Prostate gland (tissue), 2 donors: Measurements from ENCODE around the gene FAM43B. TPM values are rescaled to one million over a fixed set of nuclear protein-coding genes. Genes with fewer than 3 reads are reported as not detected.

Source experiments
- DNase-seq: peaks from one replicate; pipeline ENCODE4 v3.0.0-alpha.2; 2019; ENCODE audit warnings: low spot score
- H3K27ac ChIP-seq, 2 donors: fragments of 200-600 bp; sonication (generic); 2 replicates each; pipeline ENCODE4 v1.5.1; 2017 to 2019
- H3K27me3 ChIP-seq: fragments of 200-600 bp; sonication (generic); replicated peaks from 2 replicates; pipeline ENCODE4 v1.5.1; 2019; ENCODE audit not compliant: insufficient read depth
- H3K36me3 ChIP-seq, 2 donors: fragments of 200-600 bp; sonication (generic); 1 replicate in 1 of 2; 2 replicates in 1 of 2; pipeline versions ENCODE4 v1.5.1 to v1.8.1; 2017 to 2019
- H3K4me1 ChIP-seq: fragments of 200-600 bp; sonication (generic); replicated peaks from 2 replicates; pipeline ENCODE4 v1.5.1; 2019
- H3K4me3 ChIP-seq, 2 donors: fragments of 200-600 bp; sonication (generic); 2 replicates each; pipeline ENCODE4 v1.5.1; 2017 to 2019
- H3K9me3 ChIP-seq: fragments of 200-600 bp; sonication (generic); 2 replicates; pipeline ENCODE4 v1.5.1; 2017
- POLR2A ChIP-seq: fragments of 450-650 bp; IDR thresholded peaks from one replicate; pipeline ENCODE4 v1.6.1; 2016; ENCODE audit warnings: antibody characterized with exemption, mild to moderate bottlenecking
- POLR2AphosphoS5 ChIP-seq: sonication (generic); formaldehyde crosslinking; IDR thresholded peaks from one replicate; pipeline ENCODE4 v1.6.1; 2017; ENCODE audit warnings: antibody characterized with exemption
- WGBS: methylation state at CpG from one replicate; pipeline ENCODE4 v1.1.5; 2018; 5-methylcytosine and 5-hydroxymethylcytosine counted together
- intact Hi-C: fragments of 100-400 bp; cut with DNase I; formaldehyde crosslinking; loops from one replicate; pipeline ENCODE4 v1.14.2; 2022
- total RNA-seq, 2 donors: library from RNA; depleted of rRNA; stranded (reverse); fragments of >200 nt; gene quantifications; one replicate each; pipeline ENCODE4 v1.1.0, GENCODE V29; 2016
- TF ChIP-seq, protein P1 (sequence below), 4 experiments: fragments of 200-600 bp in 2 of 4; fragments of 450-650 bp in 2 of 4; sonication (generic) in 2 of 4; IDR thresholded peaks; 1 replicate in 3 of 4; 2 replicates in 1 of 4; pipeline ENCODE4 v1.5.1; 2016 to 2019; ENCODE audit warnings: antibody characterized with exemption in 4 of 4, mild to moderate bottlenecking in 2 of 4, moderate library complexity in 2 of 4

The FAM43B gene
- total RNA-seq, 2 donors from 2014 or later, result 0.68 to 0.85 TPM

DNA sequence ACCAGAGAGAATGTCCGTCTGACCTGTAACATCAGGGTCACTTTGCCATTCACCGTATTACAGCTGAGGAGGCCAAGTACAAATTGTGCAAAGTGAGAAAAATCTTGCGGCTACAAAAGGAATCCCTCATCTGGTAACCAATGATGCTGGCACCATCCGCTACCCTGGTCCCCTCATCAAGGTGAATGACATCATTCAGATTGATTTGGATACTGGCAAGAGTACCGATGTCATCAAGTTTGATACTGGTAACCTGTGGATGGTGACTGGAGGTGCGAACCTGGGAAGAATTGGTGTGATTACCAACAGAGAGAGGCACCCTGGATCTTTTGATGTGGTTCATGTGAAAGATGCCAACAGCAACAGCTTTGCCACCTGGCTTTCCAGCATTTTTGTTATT, 26.1 kb upstream of the FAM43B start:
- WGBS, result 84% methylated on average over 6 of the region's 6 CpGs
- no peaks in the 10 kb centered on the region for H3K4me1 ChIP-seq
- H3K4me3 ChIP-seq, result no peak overlapping the region
- TF ChIP-seq POLR2A, result no peak
- TF ChIP-seq, protein P1, sequence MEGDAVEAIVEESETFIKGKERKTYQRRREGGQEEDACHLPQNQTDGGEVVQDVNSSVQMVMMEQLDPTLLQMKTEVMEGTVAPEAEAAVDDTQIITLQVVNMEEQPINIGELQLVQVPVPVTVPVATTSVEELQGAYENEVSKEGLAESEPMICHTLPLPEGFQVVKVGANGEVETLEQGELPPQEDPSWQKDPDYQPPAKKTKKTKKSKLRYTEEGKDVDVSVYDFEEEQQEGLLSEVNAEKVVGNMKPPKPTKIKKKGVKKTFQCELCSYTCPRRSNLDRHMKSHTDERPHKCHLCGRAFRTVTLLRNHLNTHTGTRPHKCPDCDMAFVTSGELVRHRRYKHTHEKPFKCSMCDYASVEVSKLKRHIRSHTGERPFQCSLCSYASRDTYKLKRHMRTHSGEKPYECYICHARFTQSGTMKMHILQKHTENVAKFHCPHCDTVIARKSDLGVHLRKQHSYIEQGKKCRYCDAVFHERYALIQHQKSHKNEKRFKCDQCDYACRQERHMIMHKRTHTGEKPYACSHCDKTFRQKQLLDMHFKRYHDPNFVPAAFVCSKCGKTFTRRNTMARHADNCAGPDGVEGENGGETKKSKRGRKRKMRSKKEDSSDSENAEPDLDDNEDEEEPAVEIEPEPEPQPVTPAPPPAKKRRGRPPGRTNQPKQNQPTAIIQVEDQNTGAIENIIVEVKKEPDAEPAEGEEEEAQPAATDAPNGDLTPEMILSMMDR (IDR thresholded peaks at IDR 0.05), result no peak
- H3K9me3 ChIP-seq, result no peaks in the 10 kb centered on the region
- no peaks in the 10 kb centered on the region for H3K27me3 ChIP-seq
- DNase-seq, result no peak
- H3K27ac ChIP-seq, result no peak overlapping the region
- H3K36me3 ChIP-seq, result no peaks in the 10 kb centered on the region
- intact Hi-C loops, result no loop called here

DNA sequence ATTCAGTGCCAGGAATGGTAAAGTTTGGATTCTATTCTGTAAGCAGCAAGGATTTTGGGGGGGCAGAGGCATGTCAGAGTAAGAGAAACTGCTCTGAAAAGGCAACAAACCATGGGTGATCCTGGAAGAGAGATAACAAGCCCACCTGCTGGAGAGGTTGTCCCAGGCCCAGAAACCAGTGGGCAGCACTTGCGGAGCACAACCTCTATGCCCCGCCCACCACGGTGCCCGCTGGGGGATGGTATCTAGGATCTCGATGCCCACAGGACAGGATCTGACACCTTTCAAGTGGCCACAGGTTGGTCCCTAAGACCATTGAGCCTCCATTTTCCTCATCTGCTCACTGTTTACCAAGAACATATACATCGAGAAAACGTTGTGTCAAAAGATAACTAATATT, 24.2 kb upstream of the FAM43B start:
- H3K27me3 ChIP-seq, result no peaks in the 10 kb centered on the region

DNA sequence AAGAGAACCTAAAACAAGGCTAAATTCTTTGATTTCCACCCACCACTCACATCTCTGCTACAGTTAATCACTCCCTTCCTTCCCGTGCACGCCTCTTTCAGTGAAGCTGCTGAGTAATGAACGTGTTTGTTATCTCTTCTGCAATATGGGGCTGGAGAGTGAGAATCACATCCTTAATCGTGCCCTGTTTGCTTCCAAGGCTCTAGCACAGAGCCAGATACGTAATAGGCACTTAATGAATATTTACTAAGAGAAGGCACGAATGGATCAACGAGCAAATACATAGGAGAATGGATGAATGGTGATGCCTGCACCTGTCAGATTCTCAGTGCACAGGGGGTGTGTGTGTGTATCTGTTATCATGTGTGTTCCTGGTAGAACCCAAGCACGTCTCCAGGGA, 22.1 kb upstream of the FAM43B start:
- no peaks in the 10 kb centered on the region for H3K27me3 ChIP-seq
- H3K27ac ChIP-seq, result no peak overlapping the region
- no peak for DNase-seq
- no peaks in the 10 kb centered on the region for H3K4me1 ChIP-seq
- no peak for TF ChIP-seq POLR2AphosphoS5
- TF ChIP-seq POLR2A, result no peak
- TF ChIP-seq, protein P1 (IDR thresholded peaks at IDR 0.05), result no peak
- intact Hi-C loops, result no loop called here
- H3K36me3 ChIP-seq, result no peaks in the 10 kb centered on the region
- H3K9me3 ChIP-seq, result no peaks in the 10 kb centered on the region
- WGBS, result 46% methylated on average over 8 of the region's 8 CpGs
- no peak overlapping the region for H3K4me3 ChIP-seq

More for the DNA sequence above, 24.2 kb upstream of the FAM43B start:
- TF ChIP-seq, protein P1 (IDR thresholded peaks at IDR 0.05), result no peak
- TF ChIP-seq POLR2A (no peak), POLR2AphosphoS5 (no peak)
- 46% methylated on average over 7 of the region's 7 CpGs for WGBS
- intact Hi-C loops, result no loop called here
- Histone ChIP-seq H3K9me3 (no peaks in the 10 kb centered on the region), H3K4me3 (no peak overlapping the region), H3K36me3 (no peaks in the 10 kb centered on the region), H3K4me1 (no peaks in the 10 kb centered on the region), H3K27ac (no peak overlapping the region)
- no peak for DNase-seq

DNA sequence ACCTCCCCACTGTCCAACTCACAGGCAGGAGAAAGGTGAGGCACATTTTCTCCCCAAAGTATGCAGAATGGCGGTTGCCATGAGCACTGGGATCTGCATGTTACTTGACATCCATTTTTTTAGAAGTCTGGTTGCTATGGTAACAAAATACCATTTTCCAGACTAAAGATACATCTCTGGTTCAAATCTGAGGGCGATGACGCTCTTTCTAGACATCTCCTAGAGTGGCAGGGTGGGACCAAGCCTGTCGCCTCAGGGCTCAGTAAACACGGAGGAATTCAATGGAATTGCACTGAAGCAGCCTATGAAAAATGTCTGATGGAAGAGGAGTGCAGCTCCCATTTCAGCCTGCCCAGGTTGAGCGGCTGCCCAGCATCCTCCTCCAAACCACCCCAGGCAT, 21.5 kb upstream of the FAM43B start:
- TF ChIP-seq POLR2A (no peak), POLR2AphosphoS5 (no peak)
- TF ChIP-seq, protein P1 (IDR thresholded peaks at IDR 0.05), result no peak
- Histone ChIP-seq H3K36me3 (no peaks in the 10 kb centered on the region), H3K9me3 (no peaks in the 10 kb centered on the region), H3K4me1 (no peaks in the 10 kb centered on the region), H3K27me3 (no peaks in the 10 kb centered on the region), H3K4me3 (no peak overlapping the region), H3K27ac (no peak overlapping the region)
- 43% methylated on average over 6 of the region's 6 CpGs for WGBS
- DNase-seq, result no peak
- intact Hi-C loops, result no loop called here

DNA sequence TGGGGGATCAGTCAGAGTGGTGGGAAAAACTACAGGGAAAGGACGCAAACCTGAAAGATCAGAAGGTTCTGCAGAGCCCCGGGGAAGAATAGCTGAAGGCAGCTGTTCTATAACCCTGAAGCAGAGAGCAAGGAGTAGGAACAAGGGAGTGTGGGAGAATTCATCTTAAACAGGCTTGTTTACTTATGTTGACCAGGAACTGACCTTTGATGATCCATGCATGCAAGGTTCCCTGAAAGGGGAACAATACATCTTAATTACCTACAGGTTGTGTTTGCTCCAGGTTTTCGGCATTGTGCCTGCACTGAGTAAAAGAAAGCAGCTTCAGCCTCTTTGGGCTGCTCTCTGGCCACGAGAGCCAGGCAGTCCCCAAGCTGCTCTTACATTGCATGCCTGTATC, 18.7 kb upstream of the FAM43B start:
- Histone ChIP-seq H3K9me3 (no peaks in the 10 kb centered on the region), H3K4me3 (no peak overlapping the region), H3K4me1 (no peaks in the 10 kb centered on the region), H3K27me3 (no peaks in the 10 kb centered on the region), H3K27ac (no peak overlapping the region), H3K36me3 (no peaks in the 10 kb centered on the region)
- intact Hi-C loops, result no loop called here
- TF ChIP-seq POLR2AphosphoS5 (no peak), POLR2A (no peak)
- TF ChIP-seq, protein P1 (IDR thresholded peaks at IDR 0.05), result no peak
- WGBS, result 53% methylated on average over 4 of the region's 4 CpGs
- no peak for DNase-seq
